Glomerular visceral epithelial cell (primary cell): ENCODE measurements around the gene SASH1.
A peak's percentile ranks its signal among the peaks of the same experiment; 100 is the strongest.

ENCODE experiments used
- DNase-seq: peaks from one replicate; pipeline ENCODE4 v3.0.0-alpha.2; 2016; ENCODE audit errors: extremely low spot score

Gene SASH1

GRCh38 chr6:148548065-148548748, 205.6 kb downstream of the SASH1 start:
- no peak for DNase-seq

- no peak for DNase-seq
Measured at GRCh38 chr6:148548749-148549140, 206.1 kb downstream of the SASH1 start.

GRCh38 chr6:148550569-148550968, 207.9 kb downstream of the SASH1 start:
- no peak for DNase-seq

- DNase-seq, result no peak
Measured at GRCh38 chr6:148551226-148551625, 208.6 kb downstream of the SASH1 start.

- DNase-seq, result no peak
Measured at GRCh38 chr6:148556410-148556809, 213.8 kb downstream of the SASH1 start.

- peak; percentile 68 for DNase-seq
Measured at GRCh38 chr6:148557796-148558321, 215.2 kb downstream of the SASH1 start.

GRCh38 chr6:148559848-148560433, 217.3 kb downstream of the SASH1 start:
- DNase-seq, result peak; percentile 73

GRCh38 chr6:148561629-148562028, 219.0 kb downstream of the SASH1 start:
- no peak for DNase-seq

GRCh38 chr6:148563066-148563465, 220.4 kb downstream of the SASH1 start:
- no peak for DNase-seq

- no peak for DNase-seq
Measured at GRCh38 chr6:148564494-148565035, 221.9 kb downstream of the SASH1 start.

- no peak for DNase-seq
Measured at GRCh38 chr6:148565321-148565926, 222.8 kb downstream of the SASH1 start.

- peak; percentile 79 for DNase-seq
Measured at GRCh38 chr6:148565930-148566663, 223.5 kb downstream of the SASH1 start.

GRCh38 chr6:148566664-148567350, 224.2 kb downstream of the SASH1 start:
- DNase-seq, result no peak

GRCh38 chr6:148570456-148570855, 227.8 kb downstream of the SASH1 start:
- no peak for DNase-seq

GRCh38 chr6:148572676-148573335, 230.2 kb downstream of the SASH1 start:
- no peak for DNase-seq

GRCh38 chr6:148573922-148574321, 231.3 kb downstream of the SASH1 start:
- DNase-seq, result no peak

- DNase-seq, result peak; percentile 76
Measured at GRCh38 chr6:148577687-148578488, 235.2 kb downstream of the SASH1 start.

GRCh38 chr6:148578489-148578814, 235.8 kb downstream of the SASH1 start:
- no peak for DNase-seq

- DNase-seq, result no peak
Measured at GRCh38 chr6:148578837-148579565, 236.4 kb downstream of the SASH1 start.
